NCI-H69 (cell line): Measurements from ENCODE around the gene TMEM117.
A peak's percentile ranks its signal among the peaks of the same experiment; 100 is the strongest.

ENCODE experiments used
- DNase-seq: peaks from one replicate; lab custom pipeline; 2025; lab: John Stamatoyannopoulos, UW

Gene TMEM117

DNA sequence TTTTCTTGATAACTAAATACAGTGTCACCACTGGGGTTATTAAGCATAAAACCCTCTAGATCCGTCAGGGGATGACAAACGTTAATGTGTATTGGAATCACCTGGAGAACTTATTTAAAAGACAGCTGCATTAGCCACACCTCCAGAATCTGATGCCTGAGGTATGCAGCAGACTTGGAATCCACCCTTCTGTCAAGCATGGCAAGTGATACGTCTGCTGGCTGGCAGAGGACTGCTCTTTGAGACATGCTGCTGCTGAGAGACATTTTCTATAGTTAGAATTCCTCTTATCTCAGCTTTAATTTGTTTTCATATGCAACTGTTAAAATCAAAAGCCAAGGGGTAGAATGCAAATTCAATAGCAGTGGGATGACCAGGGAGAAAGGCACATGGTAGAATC is 544.0 kb downstream of the TMEM117 start:
- DNase-seq: peak; percentile 59

GRCh38 chr12:44380861-44381260 is 545.0 kb downstream of the TMEM117 start:
- DNase-seq: peak; percentile 32

GRCh38 chr12:44381341-44381740 is 545.5 kb downstream of the TMEM117 start:
- peak; percentile 83 for DNase-seq

DNA sequence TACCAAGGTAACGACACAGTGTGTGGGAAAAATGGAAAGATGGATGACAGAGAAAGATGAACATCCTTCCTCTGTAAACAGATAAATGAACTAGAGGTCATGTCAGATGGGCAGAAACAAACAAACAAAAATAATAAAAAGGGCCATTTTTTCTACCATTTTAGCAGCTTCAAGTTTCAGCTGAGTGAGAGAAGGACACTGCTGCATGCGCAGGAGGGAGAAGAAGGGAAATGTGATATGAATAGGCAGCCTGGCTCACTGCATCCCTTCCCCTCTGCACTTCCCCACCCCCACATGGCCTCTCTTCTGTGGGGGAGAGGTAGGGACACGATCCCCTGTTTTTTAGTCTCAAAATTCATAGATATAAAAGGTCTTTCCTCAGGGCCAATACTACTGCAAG is 548.3 kb downstream of the TMEM117 start:
- peak; percentile 53 for DNase-seq

GRCh38 chr12:44385964-44386363 is 550.1 kb downstream of the TMEM117 start:
- DNase-seq: no peak

DNA sequence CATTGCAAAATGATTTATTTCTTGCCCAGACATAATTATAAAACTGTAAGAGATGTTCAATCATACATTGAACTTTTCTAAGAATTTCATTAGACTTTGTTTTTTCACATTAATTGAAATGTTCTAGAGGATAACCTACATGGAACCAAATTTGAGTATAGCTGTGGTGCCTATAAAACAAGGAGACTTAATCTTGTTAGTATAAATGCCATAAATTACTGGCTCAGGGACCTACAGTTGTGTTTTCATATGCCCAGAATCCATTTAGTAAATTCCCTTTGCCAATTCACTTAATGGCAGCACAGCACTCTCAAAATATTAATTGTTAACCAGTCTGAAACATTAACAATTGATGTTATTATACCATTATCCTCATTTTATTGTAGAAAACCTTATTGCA is 551.7 kb downstream of the TMEM117 start:
- DNase-seq: no peak

DNA sequence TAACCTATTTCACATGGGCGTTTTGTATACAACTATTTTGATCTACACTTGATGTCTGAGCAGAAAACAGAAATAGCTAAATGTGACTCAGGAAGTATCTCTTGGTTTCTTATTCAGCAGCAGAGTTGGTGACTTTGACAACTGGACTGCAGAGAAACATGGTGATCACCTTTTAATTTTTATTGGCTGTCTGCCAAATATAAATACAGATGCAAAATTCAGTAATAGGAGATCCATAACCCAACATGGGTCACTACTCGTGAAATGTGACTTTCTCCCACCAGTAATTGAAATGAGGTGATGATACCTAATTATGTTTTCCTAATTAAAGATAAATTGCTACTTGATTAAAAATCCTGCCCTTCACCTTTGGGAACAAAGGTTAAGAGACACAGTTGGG is 553.2 kb downstream of the TMEM117 start:
- DNase-seq: peak; percentile 65

DNA sequence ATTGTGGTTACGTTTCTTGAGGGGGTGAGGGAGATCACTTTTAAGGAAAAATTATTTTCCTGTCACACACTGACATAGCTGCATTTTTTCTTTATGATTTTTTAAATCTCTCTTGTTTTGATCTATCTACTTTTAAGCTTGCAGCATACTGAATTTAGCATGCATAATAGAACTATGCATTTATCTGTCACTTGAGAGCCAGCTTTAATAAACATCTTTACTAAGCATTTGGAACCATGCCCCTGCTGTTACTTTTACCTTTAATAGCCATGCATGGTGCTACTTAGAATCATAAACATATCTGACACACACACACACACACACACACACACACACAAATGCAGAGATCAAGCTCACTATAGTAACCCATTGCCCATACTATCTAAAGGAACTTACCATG is 554.0 kb downstream of the TMEM117 start:
- DNase-seq: peak; percentile 72

DNA sequence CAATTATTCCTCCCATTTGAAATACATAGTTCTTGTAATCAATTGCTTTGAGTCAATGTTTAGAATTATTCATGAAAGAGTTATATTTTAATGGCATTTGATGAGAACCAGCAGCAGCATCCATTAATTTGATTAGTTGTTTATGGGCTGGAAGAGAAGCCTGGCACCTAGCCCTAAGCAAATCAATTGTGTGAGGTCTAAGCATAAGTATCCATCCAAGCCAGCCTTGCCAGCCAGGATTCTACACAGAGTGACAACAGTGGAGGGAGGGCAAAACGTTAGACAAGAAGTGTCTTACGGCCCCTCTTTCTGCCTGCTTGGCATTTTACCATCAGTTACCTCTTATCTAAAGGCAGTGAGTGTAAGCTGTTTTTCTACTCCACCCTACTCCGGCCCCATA is 561.8 kb downstream of the TMEM117 start:
- no peak for DNase-seq

DNA sequence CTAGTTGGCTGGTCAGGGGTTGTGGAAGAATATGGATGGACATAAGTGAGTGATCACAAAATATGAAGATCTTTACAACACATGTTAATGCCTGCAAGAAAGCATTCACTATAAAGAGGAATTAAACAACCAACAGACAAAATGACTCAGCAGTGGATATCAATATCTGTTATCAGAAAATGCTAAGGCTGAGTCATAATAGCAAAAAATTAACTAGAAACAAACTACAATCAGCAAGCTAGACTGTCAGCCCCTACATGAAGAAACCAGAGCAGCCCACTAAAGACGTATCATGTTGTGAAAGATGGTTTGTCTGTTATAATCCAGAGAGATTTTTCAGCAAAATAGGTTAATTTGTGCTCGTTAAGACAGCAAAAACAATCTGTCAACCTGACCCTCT is 567.3 kb downstream of the TMEM117 start:
- no peak for DNase-seq

DNA sequence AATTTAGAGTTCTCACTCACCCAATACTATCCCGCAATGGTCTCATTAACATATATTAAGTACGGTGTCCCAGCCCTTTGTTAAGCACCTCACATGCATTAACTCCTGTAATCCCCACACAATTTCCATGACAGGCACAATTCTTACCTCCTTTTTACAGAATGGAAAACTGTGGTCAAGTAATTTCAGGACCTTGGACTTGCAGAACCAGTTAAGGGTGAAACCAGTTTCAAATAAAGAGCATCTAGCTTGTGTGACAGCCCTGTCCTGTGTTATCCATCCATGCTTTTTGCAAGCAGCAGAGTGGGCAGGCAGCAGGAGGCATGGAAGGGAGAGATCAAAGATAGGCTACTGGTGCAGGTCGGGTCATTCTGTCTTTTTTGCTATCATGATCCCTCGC is 569.4 kb downstream of the TMEM117 start:
- no peak for DNase-seq

DNA sequence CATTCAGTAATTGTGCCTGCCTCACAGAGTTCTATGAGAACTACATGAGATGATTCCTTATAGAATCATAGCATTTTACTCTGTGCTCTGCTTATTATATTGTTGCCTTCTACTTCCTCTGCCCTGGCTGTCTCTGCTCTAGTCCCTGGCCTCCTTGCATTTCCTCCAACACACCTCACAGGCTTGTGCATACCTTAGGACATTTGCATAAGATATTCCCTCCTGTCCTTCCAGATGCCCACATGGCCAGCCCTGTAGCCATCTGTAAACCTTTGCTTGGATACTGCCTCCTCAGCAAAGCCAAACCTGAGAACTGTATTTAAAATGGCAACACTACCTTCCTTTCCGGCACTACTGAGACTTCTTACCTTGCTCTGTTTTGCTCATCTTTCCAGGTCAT is 586.7 kb downstream of the TMEM117 start:
- no peak for DNase-seq

DNA sequence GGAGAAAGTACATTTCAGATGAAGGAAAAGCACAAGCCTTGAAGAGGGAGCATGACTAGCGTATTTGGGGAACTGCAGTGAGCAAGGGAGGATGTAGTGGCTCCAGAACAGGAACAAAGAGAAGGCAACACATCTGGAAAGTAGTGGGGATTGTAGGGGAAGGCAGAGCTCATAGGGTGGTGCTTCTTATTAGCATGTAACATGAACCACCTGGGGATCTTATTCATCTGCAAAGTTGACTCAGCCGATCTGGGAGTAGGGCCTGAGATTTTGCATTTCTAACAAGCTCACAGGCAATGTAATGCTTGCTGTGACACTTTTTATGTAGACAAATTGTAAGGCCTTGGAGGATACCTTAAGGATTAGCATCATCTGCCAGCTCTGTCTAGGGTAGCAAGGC is 592.9 kb downstream of the TMEM117 start:
- DNase-seq: peak; percentile 25

GRCh38 chr12:44431647-44432343 is 595.9 kb downstream of the TMEM117 start:
- DNase-seq: no peak

DNA sequence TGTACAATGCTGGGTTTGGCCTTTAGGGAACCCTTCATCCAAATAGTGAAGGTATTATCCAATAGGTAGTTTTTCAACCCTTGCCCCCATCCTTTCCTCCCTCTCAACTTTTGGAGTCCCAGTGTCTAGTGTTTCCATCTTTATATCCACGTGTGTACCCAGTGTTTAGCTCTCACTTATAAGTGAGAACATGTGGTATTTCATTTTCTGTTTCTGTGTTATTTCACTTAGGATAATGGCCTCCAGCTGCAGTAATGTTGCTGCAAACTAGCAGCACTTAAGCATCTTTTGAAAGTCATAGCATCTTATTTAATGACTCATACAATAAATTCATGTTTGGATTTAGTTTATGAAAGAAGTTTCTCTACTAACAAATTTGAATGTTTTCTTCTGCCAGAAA is 597.8 kb downstream of the TMEM117 start:
- DNase-seq: no peak

DNA sequence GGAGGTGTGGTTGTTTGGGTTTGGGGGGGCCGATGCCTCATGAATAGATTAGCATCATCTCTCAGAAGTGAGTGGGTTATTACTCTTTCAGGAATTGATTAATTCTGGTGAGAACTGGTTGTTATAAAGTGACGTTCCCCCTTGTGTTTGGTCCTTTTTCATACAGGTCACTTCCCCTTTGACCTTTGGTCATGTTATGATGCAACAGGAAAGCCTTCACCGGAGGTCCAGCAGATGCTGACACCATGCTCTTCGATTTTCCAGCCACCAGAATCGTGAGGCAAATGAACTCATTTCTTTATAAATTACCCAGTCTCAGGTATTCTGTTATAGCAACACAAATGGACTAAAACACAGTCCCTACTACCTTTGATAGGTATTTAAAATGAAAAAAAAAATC is 600.9 kb downstream of the TMEM117 start:
- no peak for DNase-seq
